ENCODE data around the gene COPG1. TPM values are rescaled to one million over a fixed set of nuclear protein-coding genes. Genes with fewer than 3 reads are reported as not detected.
A peak's percentile ranks its signal among the peaks of the same experiment; 100 is the strongest.
"Not testable (repeated sequence)": the region's sequence is repeated elsewhere in the genome, so short reads cannot be mapped to it uniquely, and the experiment has no call there.

COPG1 gene
- total and polyA plus RNA-seq, 4 donors: 49.8 to 177 (median 87.0) TPM

DNA sequence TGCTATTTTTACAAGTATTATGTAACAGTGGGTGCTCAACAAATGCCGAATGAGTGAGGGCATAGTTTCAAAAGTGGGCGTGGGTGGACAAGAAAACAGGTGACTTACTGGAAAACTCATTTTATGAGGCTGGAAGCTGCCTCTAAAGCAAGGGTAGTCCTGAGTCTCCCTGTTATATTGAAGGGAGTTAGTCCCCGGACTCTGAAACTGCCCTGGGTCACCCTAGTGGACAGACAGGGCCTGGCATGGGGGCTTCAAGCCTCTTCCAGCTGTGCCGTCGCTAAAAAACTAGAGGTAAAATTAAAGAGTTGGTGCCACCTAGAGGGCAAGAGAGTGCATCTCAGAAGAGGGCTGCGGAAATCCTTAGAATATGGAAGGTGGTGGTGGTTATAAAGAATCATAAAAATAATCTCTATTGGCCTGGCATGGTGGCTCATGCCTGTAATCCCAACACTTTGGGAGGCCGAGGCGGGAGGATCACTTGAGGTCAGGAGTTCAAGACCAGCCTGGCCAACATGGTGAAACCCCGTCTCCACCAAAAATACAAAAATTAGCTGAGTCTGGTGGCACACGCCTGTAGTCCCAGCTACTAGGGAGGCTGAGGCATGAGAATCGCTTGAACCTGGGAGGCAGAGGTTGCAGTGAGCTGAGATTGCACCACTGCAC is 3.6 kb upstream of the COPG1 start:
- H3K4me1 ChIP-seq (ENCODE audit: control insufficient read depth in 4 of 4, insufficient read depth in 4 of 4, low read length in 3 of 4): peaks cover 3 to 25% (median 22%) of the 10 kb centered on the region in 4 donors
- H3K9me3 ChIP-seq (ENCODE audit: control insufficient read depth in 4 of 4, low read length in 3 of 4); H3K36me3 ChIP-seq (ENCODE audit: control insufficient read depth in 4 of 4, insufficient read depth in 3 of 4, low read depth in 1 of 4, low read length in 3 of 4); H3K4me3 ChIP-seq (ENCODE audit: low read depth in 1 of 3, low read length in 3 of 3); H3K27me3 ChIP-seq (ENCODE audit: control insufficient read depth in 4 of 4, insufficient read depth in 4 of 4, low read length in 3 of 4): not testable (repeated sequence)
- DNase-seq (ENCODE audit: low spot score): peak; percentile 66
- H3K9ac ChIP-seq (ENCODE audit: low read depth in 1 of 2, low read length in 2 of 2): peak overlapping the region; percentile 16 to 62
- peak overlapping the region; percentile 70 to 76 for H3K27ac ChIP-seq (ENCODE audit: low read depth in 1 of 2, low read length in 2 of 2)
- TF ChIP-seq RXRA (IDR thresholded peaks at IDR 0.05) (peak; percentile 63 to 81), HNF4A (conservative IDR thresholded peaks at IDR 0.05) (peak; percentile 66 to 78), NR2F2 (IDR thresholded peaks at IDR 0.05) (peak; percentile 73), GABPA (IDR thresholded peaks at IDR 0.05 in 1 of 2, conservative IDR thresholded peaks at IDR 0.05 in 1 of 2) (peak; percentile 56 to 83), EGR1 (IDR thresholded peaks at IDR 0.05; ENCODE audit: low read depth in 2 of 2) (peak; percentile 72 to 83), YY1 (IDR thresholded peaks at IDR 0.05) (peak; percentile 60), SP1 (IDR thresholded peaks at IDR 0.05) (peak; percentile 70), FOXA2 (IDR thresholded peaks at IDR 0.05) (peak; percentile 28), HNF4G (IDR thresholded peaks at IDR 0.05) (peak; percentile 54), JUND (IDR thresholded peaks at IDR 0.05) (peak; percentile 57 to 79), RAD21 (IDR thresholded peaks at IDR 0.05) (peak; percentile 96 to 97)
- TF ChIP-seq, protein P1, sequence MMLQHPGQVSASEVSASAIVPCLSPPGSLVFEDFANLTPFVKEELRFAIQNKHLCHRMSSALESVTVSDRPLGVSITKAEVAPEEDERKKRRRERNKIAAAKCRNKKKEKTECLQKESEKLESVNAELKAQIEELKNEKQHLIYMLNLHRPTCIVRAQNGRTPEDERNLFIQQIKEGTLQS (IDR thresholded peaks at IDR 0.05): peak; percentile 46
- TF ChIP-seq, protein P2, sequence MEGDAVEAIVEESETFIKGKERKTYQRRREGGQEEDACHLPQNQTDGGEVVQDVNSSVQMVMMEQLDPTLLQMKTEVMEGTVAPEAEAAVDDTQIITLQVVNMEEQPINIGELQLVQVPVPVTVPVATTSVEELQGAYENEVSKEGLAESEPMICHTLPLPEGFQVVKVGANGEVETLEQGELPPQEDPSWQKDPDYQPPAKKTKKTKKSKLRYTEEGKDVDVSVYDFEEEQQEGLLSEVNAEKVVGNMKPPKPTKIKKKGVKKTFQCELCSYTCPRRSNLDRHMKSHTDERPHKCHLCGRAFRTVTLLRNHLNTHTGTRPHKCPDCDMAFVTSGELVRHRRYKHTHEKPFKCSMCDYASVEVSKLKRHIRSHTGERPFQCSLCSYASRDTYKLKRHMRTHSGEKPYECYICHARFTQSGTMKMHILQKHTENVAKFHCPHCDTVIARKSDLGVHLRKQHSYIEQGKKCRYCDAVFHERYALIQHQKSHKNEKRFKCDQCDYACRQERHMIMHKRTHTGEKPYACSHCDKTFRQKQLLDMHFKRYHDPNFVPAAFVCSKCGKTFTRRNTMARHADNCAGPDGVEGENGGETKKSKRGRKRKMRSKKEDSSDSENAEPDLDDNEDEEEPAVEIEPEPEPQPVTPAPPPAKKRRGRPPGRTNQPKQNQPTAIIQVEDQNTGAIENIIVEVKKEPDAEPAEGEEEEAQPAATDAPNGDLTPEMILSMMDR (IDR thresholded peaks at IDR 0.05; ENCODE audit: low read depth, low read length, missing input control): peak; percentile 99
- TF ChIP-seq, protein P3, sequence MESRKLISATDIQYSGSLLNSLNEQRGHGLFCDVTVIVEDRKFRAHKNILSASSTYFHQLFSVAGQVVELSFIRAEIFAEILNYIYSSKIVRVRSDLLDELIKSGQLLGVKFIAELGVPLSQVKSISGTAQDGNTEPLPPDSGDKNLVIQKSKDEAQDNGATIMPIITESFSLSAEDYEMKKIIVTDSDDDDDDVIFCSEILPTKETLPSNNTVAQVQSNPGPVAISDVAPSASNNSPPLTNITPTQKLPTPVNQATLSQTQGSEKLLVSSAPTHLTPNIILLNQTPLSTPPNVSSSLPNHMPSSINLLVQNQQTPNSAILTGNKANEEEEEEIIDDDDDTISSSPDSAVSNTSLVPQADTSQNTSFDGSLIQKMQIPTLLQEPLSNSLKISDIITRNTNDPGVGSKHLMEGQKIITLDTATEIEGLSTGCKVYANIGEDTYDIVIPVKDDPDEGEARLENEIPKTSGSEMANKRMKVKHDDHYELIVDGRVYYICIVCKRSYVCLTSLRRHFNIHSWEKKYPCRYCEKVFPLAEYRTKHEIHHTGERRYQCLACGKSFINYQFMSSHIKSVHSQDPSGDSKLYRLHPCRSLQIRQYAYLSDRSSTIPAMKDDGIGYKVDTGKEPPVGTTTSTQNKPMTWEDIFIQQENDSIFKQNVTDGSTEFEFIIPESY (IDR thresholded peaks at IDR 0.05): peak; percentile 44
- TF ChIP-seq, protein P4, sequence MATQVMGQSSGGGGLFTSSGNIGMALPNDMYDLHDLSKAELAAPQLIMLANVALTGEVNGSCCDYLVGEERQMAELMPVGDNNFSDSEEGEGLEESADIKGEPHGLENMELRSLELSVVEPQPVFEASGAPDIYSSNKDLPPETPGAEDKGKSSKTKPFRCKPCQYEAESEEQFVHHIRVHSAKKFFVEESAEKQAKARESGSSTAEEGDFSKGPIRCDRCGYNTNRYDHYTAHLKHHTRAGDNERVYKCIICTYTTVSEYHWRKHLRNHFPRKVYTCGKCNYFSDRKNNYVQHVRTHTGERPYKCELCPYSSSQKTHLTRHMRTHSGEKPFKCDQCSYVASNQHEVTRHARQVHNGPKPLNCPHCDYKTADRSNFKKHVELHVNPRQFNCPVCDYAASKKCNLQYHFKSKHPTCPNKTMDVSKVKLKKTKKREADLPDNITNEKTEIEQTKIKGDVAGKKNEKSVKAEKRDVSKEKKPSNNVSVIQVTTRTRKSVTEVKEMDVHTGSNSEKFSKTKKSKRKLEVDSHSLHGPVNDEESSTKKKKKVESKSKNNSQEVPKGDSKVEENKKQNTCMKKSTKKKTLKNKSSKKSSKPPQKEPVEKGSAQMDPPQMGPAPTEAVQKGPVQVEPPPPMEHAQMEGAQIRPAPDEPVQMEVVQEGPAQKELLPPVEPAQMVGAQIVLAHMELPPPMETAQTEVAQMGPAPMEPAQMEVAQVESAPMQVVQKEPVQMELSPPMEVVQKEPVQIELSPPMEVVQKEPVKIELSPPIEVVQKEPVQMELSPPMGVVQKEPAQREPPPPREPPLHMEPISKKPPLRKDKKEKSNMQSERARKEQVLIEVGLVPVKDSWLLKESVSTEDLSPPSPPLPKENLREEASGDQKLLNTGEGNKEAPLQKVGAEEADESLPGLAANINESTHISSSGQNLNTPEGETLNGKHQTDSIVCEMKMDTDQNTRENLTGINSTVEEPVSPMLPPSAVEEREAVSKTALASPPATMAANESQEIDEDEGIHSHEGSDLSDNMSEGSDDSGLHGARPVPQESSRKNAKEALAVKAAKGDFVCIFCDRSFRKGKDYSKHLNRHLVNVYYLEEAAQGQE (IDR thresholded peaks at IDR 0.05): peak; percentile 49
- TF ChIP-seq, protein P5, sequence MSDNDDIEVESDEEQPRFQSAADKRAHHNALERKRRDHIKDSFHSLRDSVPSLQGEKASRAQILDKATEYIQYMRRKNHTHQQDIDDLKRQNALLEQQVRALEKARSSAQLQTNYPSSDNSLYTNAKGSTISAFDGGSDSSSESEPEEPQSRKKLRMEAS (IDR thresholded peaks at IDR 0.05): peak; percentile 81
- WGBS: 17% methylated on average over 11 of the region's 11 CpGs
